ENCODE measurements around the gene PAPPA.

DNA sequence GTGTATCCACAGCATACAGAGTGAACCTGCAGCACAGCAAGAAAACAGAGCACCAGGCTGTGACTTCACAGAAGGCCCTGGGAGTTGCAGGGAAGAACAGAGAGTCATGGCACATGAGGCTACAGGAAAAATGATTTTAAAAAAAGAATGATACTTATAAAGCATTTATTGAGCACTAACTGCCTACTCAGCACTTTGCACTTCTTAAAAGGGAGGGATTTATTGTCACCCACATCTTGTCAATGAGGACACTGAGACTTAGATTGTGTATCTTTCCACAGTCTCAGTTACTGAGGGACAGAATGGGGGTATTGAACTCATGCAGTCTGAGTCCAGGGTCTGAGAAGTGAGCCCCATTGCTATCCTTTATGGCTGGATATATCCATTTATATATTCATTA is 288.9 kb downstream of the PAPPA start:
- TF ChIP-seq, protein P1, sequence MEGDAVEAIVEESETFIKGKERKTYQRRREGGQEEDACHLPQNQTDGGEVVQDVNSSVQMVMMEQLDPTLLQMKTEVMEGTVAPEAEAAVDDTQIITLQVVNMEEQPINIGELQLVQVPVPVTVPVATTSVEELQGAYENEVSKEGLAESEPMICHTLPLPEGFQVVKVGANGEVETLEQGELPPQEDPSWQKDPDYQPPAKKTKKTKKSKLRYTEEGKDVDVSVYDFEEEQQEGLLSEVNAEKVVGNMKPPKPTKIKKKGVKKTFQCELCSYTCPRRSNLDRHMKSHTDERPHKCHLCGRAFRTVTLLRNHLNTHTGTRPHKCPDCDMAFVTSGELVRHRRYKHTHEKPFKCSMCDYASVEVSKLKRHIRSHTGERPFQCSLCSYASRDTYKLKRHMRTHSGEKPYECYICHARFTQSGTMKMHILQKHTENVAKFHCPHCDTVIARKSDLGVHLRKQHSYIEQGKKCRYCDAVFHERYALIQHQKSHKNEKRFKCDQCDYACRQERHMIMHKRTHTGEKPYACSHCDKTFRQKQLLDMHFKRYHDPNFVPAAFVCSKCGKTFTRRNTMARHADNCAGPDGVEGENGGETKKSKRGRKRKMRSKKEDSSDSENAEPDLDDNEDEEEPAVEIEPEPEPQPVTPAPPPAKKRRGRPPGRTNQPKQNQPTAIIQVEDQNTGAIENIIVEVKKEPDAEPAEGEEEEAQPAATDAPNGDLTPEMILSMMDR (IDR thresholded peaks at IDR 0.05): no peak
- no peak for TF ChIP-seq POLR2A (IDR thresholded peaks at IDR 0.05)

Measured in uterus (tissue), 2 donors.